GM19468 (cell line): ENCODE results near the gene VHLL.

Source experiments
- ATAC-seq: cut with Tn5 transposase; IDR thresholded peaks from one replicate; pipeline ENCODE4 v1.9.1; 2021; ENCODE audit warnings: mild to moderate bottlenecking, moderate library complexity, moderate number of reproducible peaks; ENCODE audit not compliant: unreplicated experiment; ENCODE audit errors: extremely low read depth

Gene VHLL

DNA sequence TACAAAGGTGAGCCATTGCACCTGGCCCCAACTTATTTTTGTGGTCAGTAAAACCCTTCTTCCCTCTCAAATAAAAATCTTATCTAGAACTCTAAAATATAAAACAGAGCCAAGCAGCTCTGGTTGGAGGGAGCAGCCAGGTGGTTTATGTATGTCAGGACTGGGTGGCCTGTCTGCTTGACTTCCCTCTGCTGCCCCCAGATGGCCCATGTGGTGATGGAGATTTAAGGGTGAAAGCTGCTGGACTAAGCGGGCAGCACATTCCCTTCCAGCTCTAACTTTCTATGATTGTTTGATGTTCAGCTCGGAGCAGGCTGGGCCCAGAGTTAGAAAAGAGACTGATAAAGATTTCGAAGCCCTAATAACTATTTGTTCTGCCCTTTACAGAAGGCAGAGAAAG lies 39.3 kb downstream of the VHLL start:
- no peak for ATAC-seq

DNA sequence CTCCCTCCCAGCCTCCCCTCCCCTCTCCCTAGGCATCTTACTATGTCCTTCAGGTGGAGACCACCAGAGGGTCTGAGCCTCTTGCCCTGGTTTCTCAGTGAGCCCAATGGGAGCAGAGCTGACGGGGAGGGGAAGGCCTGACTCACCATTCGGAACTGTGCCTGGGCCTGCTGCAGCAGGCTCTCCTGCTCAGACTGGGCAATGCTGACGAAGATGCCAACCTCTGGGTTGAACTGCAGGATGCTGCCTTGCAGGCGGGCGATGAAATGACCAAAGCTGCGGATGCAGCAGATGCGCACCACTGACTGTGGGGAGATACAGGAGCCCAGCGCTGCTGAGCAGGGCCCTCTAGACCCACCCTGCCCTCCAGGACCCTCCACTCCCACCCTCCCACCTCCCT lies 40.2 kb downstream of the VHLL start:
- no peak for ATAC-seq

GRCh38 chr1:156257711-156258110 lies 41.4 kb downstream of the VHLL start:
- no peak for ATAC-seq

DNA sequence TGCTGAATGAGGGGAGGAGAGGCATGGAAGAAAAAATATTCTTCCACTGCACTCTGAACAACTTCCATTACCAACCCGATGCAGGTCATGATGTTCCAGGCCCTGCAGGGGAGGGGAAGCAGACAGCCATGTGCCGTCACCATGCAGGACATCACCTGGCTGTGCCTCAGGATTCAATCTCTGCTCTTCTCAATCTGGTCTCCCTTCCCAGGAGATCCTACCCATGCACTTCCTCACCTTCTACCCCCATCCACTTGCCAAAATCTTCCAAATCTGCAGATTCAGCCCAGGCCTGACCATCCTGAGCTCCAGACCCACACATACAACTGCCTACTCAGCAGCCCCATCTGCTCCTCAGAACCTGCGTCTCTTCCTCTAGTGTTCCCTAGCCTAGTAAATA lies 45.5 kb downstream of the VHLL start:
- no peak for ATAC-seq

GRCh38 chr1:156251527-156251926 lies 47.6 kb downstream of the VHLL start:
- no peak for ATAC-seq

DNA sequence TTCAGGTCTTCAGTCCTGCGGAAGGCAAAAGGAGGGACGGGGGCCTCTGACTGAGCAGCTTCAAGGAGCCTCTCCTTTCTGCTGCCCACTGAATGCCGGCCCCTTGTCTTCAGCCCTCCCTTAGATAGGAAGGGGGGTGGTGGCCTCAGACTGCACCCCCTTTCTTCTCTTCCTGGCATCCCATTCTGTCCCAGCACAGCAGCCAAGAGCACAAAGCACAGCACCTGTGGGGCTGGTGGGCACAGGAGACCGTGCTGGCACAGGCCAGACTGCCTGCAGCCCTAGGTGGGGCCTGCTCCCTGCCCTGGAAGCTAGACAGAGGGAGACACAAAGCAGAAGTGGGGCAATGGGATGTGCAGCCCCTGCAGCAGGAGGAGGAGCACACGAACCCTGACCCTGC lies 49.5 kb downstream of the VHLL start:
- ATAC-seq = no peak
